ENCODE results near the gene ACBD6.

- TF ChIP-seq CTCF (conservative IDR thresholded peaks at IDR 0.05; ENCODE audit: low read length) (no peak), EZH2phosphoT487 (IDR thresholded peaks at IDR 0.05; ENCODE audit: borderline replicate concordance) (no peak)
These were observed 241.8 kb downstream of the ACBD6 start for GRCh38 chr1:180260541-180260940.
